ENCODE data around the gene MKS1.

Gene MKS1

DNA sequence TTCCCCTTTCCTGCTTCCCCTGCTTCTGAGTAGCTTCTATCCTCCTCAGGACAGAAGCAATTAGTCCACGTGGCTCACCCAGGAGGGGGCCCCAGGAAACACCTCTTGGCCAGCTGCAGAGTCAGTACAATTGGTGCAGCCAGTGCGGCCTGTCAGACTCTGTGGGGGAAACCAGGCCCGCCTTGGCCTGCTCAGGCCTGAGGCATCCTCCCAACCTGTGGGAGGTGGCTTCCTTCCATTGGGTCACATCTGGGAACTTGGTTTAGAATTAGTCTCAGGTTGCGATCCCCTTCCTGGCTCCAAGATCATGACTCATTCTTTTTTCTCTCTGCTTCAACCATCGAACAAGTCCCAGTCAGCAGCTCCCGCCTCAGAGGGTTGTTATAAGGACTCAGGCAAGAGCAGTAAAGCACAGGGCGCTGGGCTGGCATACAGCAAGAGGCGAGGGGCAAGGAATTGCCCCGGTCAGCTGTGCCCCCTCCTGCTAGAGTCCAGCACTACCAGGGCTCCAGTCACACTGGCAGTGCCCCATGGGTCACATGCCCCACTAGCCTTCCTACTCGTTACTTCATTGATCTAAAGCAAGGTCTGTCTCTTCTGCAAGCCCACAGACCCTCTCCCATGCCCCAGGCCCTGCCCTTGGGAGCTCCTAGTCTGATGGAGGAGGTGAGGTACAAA, 34.6 kb downstream of the MKS1 start:
- DNase-seq (ENCODE audit: low read depth): peak; percentile 17
- TF ChIP-seq, protein P1, sequence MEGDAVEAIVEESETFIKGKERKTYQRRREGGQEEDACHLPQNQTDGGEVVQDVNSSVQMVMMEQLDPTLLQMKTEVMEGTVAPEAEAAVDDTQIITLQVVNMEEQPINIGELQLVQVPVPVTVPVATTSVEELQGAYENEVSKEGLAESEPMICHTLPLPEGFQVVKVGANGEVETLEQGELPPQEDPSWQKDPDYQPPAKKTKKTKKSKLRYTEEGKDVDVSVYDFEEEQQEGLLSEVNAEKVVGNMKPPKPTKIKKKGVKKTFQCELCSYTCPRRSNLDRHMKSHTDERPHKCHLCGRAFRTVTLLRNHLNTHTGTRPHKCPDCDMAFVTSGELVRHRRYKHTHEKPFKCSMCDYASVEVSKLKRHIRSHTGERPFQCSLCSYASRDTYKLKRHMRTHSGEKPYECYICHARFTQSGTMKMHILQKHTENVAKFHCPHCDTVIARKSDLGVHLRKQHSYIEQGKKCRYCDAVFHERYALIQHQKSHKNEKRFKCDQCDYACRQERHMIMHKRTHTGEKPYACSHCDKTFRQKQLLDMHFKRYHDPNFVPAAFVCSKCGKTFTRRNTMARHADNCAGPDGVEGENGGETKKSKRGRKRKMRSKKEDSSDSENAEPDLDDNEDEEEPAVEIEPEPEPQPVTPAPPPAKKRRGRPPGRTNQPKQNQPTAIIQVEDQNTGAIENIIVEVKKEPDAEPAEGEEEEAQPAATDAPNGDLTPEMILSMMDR (conservative IDR thresholded peaks at IDR 0.05; ENCODE audit: low read length): no peak
- no peak overlapping the region for H3K4me3 ChIP-seq (ENCODE audit: low read length)

DNA sequence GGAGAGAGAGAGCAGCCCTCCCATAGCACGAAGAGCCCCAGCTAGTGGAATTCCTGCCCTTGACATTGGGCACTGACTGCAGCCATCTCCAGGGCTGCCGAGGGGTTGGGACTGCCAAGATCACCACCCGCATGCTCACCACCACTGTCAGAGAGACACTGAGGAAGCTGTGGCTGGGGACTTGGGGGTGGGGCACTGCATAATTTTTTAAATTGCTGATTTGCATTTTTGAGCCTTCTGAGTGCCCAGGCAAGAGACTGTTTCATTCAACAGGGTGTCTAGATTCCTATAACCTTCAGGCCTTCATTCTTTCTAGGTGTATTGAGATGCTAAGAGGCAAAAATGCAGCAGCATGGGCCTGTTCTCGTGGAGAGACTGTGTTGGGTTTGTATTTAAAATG, 35.5 kb downstream of the MKS1 start:
- no peak overlapping the region for H3K4me3 ChIP-seq (ENCODE audit: low read length)
- TF ChIP-seq, protein P1 (conservative IDR thresholded peaks at IDR 0.05; ENCODE audit: low read length): no peak
- no peak for DNase-seq (ENCODE audit: low read depth)

DNA sequence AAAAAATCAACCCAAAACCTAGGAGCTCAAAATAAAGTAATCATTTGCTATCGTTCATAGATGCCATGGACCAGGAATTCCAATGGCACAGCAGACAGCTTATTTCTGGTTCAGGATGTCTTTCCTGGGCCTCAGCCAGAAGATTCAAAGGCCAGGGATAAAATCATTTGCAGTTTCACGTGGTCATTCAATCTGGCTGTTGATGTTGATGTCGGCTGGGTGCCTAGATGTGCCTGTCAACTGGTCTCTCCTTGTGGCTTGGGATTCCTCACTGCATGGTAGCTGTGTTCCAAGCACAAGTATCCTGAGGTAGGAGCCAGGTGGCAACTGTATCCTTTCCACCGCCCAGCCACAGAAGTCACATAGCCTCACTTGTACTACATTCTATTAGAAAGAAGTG, 37.3 kb downstream of the MKS1 start:
- no peak overlapping the region for H3K4me3 ChIP-seq (ENCODE audit: low read length)
- TF ChIP-seq, protein P1 (conservative IDR thresholded peaks at IDR 0.05; ENCODE audit: low read length): no peak
- no peak for DNase-seq (ENCODE audit: low read depth)

DNA sequence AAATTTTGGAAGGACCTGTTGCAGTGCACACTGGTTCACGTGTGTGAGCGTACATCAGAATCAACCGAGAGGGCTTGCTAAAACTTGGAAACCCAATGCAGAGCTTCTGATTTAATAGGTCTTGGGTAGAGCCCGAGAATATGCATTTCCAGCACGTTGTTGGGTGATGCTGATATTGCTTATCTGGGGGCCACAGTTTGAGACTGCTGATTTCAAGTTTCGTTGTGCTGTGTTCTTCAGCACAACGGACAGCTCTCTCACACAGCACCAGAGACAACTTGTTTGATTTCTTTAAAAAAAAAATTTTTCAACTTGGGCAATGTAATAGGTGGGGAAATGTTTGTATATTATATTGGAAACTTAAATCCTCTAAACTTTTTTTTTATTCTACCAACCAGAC, 42.9 kb downstream of the MKS1 start:
- DNase-seq (ENCODE audit: low read depth): peak; percentile 6
- H3K4me3 ChIP-seq (ENCODE audit: low read length): no peak overlapping the region
- TF ChIP-seq, protein P1 (conservative IDR thresholded peaks at IDR 0.05; ENCODE audit: low read length): no peak

DNA sequence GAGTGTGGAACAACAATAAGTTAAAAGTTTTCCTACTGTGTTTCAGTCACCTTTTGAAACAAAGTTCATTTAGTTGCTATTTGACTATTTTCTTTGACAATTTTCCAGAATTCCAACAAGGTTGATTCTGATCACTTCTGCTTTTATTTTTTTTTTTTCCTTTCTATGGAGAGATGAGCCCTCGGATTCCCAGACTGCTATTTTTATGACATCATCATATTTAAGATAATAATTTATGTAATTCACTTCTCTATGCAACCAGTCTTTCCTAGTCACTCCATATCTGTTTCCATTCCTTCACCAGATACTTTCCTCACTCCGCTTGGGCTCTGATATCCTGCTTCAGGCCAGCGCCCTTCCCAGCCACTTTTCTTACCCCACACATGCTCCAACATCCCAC, 44.2 kb downstream of the MKS1 start:
- H3K4me3 ChIP-seq (ENCODE audit: low read length): no peak overlapping the region
- DNase-seq (ENCODE audit: low read depth): no peak
- TF ChIP-seq, protein P1 (conservative IDR thresholded peaks at IDR 0.05; ENCODE audit: low read length): no peak

DNA sequence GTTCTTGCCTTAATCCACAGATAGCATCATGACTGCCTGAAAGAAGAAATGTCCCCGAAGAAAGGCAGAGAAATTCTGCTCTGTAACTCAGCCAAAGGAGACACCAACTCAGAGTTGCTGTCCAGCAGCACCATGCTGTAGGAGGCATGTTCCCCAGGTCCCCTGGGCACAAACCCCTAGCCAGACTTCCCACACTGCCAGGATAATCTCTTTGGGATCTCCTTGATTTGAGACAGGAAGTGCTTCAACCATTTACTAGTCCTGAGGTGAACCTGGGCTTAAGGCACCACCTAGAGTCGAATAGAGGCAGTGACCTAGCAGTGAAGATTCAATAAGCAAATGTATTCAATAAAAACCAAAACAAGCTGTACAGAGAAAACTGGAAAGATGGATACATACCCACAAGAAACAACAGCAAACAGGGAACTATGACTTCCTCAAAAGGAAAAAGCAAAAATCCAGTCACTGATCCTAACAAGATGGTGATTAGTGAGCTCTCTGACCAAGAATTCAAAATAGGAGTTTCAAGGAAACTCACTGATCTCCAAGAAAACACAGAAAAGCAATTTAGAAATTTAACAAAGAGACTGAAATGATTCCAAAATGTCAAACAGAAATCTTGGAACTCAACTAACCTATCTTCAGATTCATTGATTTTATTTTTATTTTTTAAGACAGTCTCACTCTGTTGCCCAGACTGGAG, 46.5 kb downstream of the MKS1 start:
- DNase-seq (ENCODE audit: low read depth): no peak
- no peak overlapping the region for H3K4me3 ChIP-seq (ENCODE audit: low read length)
- TF ChIP-seq, protein P1 (conservative IDR thresholded peaks at IDR 0.05; ENCODE audit: low read length): peak; percentile 31; the same call in 1 of the 2 replicates

DNA sequence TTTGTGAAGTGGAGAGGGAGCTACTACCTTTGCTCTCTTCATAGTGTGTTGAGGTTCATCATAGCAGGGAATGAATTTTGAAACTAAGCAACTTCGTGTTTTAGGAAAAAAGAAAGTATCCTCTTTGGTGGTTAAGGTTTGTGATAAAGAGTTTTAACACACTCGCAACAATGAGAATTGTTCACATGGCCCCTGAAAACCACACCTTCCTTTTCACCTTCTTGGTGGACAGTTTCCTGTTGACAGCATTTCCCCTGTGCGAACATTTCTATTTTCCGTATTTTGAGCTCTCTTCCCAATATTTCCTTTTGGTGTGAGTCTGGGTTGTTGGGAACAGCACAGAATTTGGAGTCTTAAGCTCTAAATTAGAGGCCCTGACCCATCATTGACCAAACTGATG, 48.4 kb downstream of the MKS1 start:
- DNase-seq (ENCODE audit: low read depth): no peak
- TF ChIP-seq, protein P1 (conservative IDR thresholded peaks at IDR 0.05; ENCODE audit: low read length): no peak
- no peak overlapping the region for H3K4me3 ChIP-seq (ENCODE audit: low read length)

Data from AG10803 (cell line).